ENCODE results near the gene APOL3.
"Not testable (repeated sequence)": the region's sequence is repeated elsewhere in the genome, so short reads cannot be mapped to it uniquely, and the experiment has no call there.

Gene APOL3, protein sequence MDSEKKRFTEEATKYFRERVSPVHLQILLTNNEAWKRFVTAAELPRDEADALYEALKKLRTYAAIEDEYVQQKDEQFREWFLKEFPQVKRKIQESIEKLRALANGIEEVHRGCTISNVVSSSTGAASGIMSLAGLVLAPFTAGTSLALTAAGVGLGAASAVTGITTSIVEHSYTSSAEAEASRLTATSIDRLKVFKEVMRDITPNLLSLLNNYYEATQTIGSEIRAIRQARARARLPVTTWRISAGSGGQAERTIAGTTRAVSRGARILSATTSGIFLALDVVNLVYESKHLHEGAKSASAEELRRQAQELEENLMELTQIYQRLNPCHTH

DNA sequence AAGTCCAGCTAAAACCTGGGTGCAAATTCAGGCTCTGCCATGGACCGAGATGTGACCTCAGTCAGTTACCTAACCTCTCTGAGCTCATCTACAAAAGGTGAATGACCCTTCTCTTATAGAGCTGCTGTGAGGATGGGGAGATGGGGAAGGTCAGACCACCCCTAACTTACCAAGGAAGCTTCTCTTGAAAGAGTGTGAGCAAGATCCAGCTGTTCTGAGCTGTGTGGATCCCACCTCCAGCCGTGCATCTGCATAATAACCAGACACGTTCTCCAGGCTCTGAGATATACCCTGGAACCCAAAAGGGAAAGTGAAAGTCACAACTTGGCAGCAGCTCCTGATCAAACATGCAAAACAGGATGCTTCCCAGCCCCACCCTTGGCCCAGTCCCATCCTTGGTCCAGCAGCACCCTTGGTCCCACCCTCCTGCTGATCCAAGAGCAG, at the start of gene APOL3:
Gene APOL3, minus strand, starts transcription at position 257 of the 444 bp plus-strand sequence. CDS start 11,700 bp downstream, outside the sequence.
- no peak for FAIRE-seq

DNA sequence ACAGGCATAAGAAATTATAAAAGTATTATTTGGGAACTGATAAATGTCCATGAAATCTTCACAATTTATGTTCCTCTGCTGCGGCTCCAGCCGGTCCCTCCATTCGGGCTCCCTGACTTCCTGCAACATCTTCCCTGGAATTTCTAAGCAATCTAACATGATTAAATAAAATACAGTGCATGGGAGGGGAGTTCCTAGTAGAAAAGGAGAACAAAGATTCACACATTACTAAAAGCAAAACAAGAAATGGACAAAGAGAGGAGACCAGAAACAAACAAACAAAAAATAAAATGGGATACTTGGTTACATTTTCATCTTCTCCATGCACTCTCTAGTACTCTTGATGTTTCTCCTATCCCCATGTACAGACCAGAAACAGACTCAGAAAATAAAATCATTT, 49.7 kb upstream of the APOL3 start:
- FAIRE-seq: no peak

DNA sequence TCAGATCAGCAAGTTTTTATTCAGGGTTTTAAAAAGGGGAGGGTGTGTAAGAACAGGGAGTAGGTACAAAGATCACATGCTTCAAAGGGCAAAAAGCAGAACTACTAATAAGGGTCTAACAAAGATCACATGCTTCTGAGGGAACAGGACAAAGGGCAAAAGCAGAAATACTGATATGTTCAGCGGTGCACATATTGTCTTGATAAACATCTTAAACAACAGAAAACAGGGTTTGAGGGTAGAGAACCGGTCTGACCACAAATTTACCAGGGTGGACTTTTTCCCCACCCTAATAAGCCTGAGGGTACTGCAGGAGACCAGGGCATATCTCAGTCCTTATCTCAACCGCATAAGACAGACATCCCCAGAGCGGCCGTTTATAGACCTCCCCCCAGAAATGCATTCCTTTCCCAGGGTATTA, 48.9 kb upstream of the APOL3 start:
- FAIRE-seq: not testable (repeated sequence)

DNA sequence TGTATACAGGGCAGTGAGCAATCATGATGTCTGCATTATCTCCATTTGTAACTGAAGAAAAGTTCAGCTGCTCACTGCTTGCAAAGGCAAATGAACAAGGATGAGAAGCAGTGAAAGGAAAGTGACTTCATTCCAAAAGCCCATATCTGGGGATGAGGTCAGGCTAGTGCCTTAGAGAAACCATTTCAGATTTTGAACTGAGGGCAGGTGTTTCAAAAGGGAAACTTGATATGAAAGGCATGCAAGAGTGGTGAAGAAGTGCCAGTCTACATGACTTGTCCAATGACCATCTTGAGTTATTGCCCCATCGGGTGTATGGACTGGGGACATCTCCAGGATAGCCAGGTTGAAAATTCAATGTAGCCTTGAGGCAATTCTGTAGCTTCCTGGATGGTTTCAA, 48.4 kb upstream of the APOL3 start:
- no peak for FAIRE-seq

DNA sequence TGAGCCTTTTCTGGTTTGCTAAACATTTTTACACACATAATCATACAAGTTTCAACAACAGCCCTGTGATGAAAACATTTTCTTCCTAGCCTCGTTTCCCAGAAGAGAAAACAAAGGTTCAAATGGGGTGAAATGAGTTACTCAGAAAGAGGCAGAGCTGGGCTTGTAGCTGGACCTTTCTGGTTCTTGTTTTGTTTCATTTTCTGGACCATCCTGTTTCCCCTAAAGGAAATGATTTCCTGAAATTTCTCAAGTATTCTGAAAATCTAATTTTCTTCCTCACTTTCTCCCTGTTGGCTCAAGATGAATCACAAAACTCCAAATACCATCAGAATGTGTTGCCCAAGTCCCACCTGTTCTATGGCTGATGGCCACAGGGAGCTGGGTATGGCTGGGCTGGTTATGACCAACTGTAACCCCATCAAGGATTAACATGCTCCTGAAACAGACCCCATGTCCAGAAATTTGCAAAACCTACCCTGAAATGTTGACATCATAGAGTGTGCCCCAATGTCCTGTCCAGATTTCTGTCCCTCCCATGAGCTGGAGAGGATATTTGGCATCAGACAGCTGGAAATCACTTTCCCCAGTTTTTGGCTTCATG, 47.7 kb upstream of the APOL3 start:
- no peak for FAIRE-seq

DNA sequence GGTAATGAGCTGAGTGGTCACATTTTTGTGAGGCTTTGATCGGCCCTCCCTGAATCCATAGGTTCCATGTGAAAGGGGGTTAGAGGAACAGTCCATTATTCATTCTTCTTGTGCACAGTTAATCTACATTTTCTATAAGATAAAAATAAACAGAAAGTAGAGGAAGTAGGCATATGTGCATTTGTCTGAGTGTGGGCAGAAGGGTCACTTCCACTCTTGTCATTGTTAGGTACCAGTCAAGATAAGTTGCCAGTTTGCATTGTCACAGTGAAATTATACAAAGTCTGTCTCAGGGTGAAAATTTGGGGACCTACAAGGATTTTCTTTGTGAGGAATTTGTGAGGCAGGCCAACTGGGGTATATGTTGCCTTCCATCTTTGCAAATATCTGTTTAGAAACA, 45.7 kb upstream of the APOL3 start:
- no peak for FAIRE-seq

DNA sequence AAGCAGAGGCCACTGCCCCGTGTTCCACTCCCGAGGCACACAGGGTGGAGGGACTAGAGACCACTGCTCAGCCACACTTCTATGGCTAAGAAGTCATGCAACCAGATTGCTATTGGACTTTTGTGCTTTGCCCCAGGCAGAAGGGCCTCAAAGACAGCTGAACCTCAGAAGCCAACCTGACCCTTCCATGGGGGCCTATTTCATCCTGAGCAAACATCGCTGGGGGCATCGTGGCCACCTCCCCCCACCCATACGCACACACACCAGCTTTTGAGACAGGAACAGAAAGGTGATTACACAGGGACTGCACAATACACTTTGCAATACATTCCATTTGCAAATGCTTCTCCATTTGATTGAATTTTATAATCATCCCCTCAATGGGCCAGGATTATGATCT, 45.0 kb upstream of the APOL3 start:
- not testable (repeated sequence) for FAIRE-seq

DNA sequence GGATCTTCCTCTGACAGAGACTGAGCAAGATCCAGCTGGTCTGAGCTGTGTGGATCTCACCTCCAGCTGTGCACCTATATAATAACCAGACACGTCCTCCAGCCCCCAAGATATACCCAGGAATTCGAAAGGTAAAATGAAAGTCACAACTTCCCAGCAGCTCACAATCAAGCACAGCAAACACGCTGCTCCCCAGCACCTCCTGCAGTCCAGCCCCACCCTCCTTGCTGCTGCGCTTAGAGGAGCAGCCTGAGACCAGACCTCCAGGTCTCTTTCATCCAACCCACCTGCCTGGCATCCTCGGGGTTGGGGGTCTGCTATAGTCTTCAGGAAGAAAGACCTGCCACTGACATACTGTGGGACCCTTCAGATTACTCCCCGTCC, 44.1 kb upstream of the APOL3 start:
- no peak for FAIRE-seq

DNA sequence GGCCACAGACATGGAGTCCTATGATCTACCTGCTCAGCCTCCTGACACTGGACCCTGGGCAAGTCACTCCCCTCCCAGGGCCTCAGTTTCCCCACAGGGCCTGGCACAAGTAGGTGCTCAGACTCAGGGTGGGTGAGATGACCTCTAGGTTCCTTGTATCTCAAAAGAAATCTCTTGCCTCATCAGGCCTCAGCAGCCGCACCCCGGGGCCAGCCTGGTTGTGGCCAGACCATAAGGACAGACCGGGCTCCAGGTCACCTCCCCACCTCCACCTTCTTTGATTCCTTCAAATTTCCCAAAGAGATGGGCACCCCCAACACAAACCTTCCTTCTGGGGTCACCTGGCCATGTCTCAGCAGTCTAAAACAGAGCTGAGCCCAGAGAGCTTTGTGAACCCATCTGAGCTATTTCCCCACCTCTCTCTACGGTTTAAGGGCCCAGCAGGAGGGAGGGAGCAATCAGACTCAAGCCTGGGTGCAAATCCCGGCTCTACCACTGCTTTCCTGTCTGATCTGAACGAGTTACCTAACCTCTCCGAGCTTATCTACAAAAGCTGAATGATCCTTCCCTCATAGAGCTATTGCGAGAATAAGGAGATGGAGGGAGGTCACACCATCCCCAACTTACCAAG, 43.6 kb upstream of the APOL3 start:
- no peak for FAIRE-seq

DNA sequence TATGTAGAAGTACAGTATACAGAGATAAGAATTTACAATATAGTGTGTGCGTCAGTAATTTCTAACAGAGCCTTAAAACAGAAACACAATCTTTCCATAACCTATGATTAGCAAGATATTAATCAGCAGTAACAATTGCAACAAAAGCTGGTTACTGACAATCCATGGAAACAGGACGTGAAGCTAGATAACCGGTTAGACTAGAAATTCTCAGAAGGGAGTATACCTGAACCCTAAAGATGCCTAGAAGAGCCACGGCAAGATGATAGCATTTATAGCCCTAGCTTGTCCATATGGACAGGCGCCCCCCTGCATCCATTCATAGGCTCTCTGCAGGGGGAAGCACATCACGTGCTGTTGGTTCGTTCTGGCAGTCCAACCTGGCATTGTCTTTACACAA, 42.9 kb upstream of the APOL3 start:
- not testable (repeated sequence) for FAIRE-seq

DNA sequence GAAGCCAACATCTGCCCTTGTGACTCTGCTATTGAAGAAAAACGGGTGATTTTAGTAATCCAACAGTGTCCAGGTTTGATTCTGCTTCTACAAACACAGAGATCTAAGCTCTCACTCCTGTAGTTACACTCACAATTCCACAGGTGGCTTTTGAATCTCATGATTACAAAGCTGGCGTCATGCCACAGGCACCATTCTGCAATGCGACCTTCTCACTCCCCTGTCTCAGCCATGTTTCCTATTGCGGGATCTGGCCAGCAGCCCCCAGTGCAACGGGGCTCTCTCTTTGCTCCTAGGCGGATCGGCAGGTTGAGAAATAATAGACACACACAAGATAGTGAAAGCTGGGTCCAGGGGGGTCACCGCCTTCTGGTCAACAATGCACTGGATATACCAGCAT, 42.4 kb upstream of the APOL3 start:
- FAIRE-seq: not testable (repeated sequence)

DNA sequence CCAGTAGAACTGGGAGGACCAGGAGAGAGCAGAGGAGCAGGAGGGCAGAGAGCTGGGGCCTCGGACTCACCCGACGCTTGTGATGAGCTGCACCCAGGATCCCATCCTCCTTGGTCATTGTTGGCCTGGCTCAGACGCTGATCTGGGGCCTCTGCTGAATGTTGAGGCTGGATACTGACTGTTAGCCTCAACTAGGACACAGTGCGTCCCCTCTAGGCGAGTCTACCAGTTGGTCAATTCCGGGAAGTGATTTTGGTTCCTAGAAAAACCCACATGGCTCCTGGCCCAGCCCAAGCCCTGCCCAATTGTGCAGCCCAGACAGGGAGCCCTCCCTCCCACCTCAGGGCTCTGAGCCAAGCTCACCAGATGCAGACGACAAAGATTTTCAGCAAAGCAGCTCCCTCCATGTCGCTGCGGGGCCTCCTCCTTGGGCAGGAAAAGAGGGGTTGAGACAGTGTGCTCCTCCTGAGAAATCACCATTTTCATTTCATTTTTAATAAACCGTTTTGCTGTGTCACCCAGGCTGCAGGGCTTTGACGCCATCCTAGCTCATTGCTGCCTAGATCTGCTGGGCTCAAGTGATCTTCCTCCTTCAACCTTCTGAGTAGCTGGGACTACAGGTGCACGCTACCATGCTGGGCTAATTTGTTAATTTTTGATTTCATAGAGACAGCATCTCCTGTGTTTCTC, 41.2 kb upstream of the APOL3 start, which contains the start of gene APOL4:
Gene APOL4, minus strand, starts transcription at position 180 of the 690 bp plus-strand sequence. Its CDS starts 75 bp downstream, at position 105.
- no peak for FAIRE-seq

DNA sequence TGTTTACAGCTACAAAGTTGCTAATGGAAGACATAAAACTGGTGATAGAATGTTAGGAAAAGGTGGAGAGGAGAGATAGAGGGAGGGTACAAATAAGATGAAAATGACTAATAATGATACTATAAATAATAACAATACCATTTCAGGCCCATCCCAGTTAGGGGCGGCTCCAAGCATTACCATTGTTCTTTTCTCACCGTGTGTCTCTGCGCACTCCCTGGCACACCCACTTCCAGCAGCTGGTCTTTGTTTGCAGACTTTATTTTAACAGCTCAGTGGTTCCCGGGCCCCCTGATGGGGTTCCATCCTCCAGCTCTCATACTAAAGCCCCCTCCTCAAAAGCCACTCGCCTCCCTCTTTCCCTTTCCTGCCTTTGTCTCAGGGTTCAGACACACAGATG, 40.5 kb upstream of the APOL3 start:
- FAIRE-seq: not testable (repeated sequence)

DNA sequence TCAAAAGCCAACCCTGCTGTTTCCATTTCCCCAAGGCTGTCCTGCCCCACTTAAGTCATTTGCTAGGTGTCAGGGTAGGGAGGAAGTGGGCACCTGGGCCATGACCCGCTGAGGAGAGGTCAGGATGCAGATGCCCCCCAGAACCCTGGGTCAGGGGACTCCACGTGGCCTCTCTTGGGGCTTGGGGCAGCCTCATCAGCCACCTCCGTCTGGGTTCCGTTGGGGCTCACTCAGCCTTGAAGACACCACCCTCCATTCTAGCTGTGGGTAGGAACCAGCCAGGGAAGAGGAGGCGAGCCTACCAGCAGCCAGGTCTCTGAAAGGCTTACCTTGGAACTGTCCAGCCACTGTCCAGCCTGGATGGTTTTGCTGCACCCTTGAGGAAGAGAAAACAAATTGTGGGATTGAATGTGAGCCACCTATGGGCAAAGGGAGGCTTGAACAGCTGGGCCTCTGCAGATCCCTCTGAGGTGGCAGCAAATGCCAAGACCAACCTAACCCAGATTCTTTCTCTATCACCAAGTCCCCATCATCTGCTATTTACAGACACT, 38.5 kb upstream of the APOL3 start:
- FAIRE-seq: no peak

DNA sequence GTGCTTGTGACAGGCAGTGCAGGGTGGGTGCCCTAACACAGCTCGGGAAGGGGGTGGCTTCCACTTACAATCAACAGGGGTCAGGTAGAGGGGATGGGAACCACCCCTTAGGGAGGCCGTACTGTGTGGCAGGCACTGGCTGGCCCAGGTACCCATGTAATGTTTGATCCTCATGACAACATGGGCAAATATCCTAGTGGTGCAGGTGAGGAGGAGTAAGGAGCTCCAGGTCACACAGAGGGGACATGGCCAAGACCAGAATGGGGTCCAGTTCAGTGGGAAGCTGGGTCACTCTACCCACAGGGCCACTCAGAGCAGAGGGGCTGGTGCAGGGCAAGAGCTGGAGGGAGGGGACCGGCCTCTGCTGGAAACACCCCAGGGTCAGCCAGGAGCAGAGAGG, 38.0 kb upstream of the APOL3 start:
- FAIRE-seq: no peak

DNA sequence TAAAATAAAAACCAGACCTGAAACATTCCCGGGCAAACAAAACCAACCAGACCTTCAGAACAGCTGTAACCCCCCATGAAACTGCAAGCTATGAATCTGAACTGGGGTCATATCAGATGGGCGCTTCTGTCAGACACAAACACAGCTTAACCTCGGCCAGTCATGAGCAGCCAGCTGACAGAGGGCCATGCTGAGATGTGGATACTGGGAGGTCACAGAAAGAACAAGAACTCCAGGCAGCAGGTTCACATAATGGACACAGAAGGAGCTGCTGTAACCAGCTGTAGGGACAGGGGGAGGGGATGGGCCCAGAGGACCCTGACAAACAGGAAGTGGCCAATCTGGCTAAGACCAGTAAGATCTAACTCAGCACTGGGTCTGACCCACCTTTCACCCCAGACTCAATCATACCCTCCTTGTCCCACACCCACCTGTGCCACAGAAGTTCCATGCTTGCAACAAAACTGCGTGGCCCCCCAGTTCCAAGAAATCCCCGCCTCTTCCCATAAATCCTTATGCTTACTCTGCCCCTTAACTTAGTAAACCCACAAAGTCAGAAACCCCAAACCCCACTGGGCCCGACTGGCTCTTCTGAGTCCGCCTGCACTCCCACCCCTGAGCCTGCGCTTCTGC, 37.1 kb upstream of the APOL3 start:
- no peak for FAIRE-seq

DNA sequence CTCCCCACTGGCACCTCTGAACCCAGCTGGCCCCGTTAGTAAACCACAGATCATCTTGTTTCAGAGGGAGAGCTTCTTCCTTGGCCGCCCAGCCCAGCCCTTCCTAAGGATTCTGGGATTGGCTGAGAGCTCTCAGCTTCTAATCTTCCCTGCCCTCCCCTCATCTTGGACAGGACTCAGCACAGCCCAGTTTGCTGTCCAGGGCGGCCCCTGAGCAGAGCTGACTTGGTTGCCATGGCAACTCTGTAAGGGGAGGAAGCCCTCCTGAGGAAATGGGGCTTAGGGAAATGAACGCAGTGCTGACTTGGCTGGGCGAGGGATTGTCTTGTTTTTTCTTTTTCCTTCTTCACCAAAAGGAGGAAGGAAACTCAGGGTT, 36.5 kb upstream of the APOL3 start:
- FAIRE-seq: no peak

DNA sequence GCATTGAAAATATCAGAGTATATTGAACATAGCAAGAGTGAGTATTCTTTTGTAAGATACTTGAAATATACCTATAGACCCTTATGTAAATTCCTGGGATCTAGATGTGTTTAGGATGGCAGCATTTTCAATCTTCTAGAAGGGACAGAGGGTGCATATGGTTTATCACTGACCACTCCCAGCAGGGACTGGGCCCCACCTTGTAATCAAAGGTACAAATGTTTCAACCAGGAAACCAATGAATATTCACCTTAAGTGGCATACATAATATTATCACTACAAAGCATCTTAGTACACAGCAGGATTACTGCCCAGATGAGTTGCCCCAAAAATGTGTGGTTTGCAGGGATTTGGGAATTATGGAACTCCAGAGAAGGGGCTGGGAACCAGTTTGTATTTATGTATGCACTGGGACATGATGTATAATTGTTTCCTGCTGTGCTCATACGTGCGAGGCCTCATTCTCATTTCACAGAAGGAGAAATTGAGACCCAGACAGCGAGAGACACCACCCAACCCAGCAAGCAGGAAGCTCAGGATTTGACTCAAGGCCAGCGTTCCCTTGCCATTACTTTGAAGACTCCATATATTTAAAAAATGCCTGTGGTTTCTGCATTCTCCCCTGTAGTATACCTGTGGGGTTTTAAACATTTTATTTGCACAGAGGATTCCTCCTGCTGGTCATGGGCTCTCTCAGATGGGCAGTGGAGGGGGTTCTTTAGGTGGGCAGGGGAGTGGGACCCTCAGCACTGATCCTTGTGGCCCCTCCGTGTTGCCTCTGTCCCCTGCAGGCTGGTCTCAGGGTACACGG, 35.9 kb upstream of the APOL3 start:
- FAIRE-seq: no peak

DNA sequence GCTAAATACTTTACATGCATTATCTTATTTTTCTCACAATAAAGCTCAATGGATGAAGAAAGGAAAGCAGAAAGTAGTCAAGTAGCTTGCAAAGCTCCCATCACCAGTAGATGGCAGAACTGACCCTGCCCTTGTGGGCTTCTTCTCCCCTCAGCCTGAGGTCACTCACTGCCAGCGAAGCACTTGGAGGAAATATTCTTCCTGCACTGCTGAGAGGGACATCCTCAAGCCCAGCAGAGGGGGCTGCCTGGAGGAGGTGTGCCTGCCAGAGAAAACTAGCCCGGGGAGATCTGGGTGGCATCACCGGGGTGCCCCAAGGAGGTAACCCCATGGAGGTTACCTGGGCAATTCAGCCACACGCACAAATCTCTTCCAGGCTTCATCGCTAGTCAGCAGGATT, 34.4 kb upstream of the APOL3 start:
- peak; percentile 95 for FAIRE-seq

DNA sequence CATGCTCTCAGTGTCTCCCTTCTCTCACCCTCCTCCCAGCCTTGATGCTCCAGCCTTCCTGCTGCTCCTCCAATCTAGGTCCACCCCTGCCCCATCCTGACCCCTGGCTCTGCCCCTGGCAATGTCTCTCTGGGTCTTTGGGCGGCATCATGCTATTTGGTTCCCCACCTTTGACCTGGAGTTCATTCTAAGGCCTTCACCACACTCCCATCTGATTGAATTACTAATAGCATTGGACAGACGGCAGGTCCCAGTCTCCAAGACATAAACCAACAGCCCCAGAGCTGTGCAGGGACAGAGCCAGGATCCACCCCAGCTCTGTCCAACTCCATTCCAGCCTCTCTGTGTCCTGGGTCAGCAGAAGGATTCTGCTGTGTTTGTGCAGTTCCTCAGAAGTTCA, 33.8 kb upstream of the APOL3 start:
- FAIRE-seq: no peak

DNA sequence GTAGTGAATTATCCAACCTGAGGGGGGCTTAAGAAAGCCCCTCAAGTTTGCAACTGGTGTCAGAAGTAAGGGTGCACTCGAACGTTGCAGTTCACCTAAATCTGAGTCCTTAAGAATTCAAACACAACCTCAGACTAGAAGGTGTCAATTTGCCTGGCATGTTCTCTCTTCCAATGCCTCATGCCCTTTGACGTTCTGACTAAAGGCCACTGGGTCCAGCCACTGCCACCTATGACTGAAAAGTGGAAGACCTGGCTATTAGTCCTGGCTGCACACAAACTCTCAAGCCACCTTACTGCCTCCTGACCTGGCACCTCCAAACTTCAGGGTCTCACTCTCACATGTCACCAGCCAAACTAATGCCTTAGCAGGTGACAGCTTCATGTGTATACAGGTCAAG, 33.0 kb upstream of the APOL3 start:
- FAIRE-seq: no peak

DNA sequence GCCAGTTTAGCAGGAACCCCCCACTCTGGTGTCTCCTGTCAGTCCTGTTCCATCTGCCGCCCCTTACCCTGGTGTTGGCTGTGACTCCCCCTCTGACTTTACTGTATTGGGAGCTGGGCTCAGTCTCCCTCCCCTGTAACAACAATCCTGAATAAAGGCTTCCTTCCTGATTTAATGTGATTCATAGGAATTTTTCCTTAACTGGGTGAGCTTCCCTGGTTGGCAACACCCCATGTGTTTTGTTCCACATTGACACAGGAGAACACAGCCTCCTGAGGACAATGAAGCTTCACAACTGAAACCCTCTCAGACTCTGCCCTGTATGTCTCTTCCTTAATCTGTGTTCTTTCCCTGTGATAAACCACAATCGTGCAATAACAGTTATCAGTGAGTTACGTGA, 32.6 kb upstream of the APOL3 start:
- FAIRE-seq: no peak
